ENCODE results near the gene LIF. TPM values are rescaled to one million over a fixed set of nuclear protein-coding genes. Genes with fewer than 3 reads are reported as not detected.
A peak's percentile ranks its signal among the peaks of the same experiment; 100 is the strongest.

The LIF gene
- total RNA-seq, 1 donor from 2014 or later: 0.23 TPM

- Mint-ChIP-seq H3K27me3 (ENCODE audit: unreplicated experiment) (peaks cover 3% of the 10 kb centered on the region), H3K9me3 (ENCODE audit: unreplicated experiment) (no peaks in the 10 kb centered on the region), H3K27ac (ENCODE audit: unreplicated experiment) (no peak overlapping the region), H3K4me3 (ENCODE audit: unreplicated experiment) (no peak overlapping the region), H3K36me3 (ENCODE audit: low read depth, unreplicated experiment) (no peaks in the 10 kb centered on the region), H3K4me1 (ENCODE audit: unreplicated experiment) (peaks cover 3% of the 10 kb centered on the region)
- no peak for TF ChIP-seq CTCF (IDR thresholded peaks at IDR 0.05; ENCODE audit: unreplicated experiment)
- DNase-seq (ENCODE audit: low spot score): no peak
Observed at GRCh38 chr22:30230787-30231461, 15.6 kb downstream of the LIF start.

GRCh38 chr22:30230330-30230729 lies 16.2 kb downstream of the LIF start:
- no peak overlapping the region for H3K4me3 Mint-ChIP-seq (ENCODE audit: unreplicated experiment)
- DNase-seq (ENCODE audit: low spot score): no peak
- no peaks in the 10 kb centered on the region for H3K9me3 Mint-ChIP-seq (ENCODE audit: unreplicated experiment)
- no peak for TF ChIP-seq CTCF (IDR thresholded peaks at IDR 0.05; ENCODE audit: unreplicated experiment)
- no peak overlapping the region for H3K27ac Mint-ChIP-seq (ENCODE audit: unreplicated experiment)
- H3K27me3 Mint-ChIP-seq (ENCODE audit: unreplicated experiment): peaks cover 3% of the 10 kb centered on the region
- peaks cover 3% of the 10 kb centered on the region for H3K4me1 Mint-ChIP-seq (ENCODE audit: unreplicated experiment)
- no peaks in the 10 kb centered on the region for H3K36me3 Mint-ChIP-seq (ENCODE audit: low read depth, unreplicated experiment)

GRCh38 chr22:30228509-30229359 lies 17.8 kb downstream of the LIF start:
- H3K9me3 Mint-ChIP-seq (ENCODE audit: unreplicated experiment): no peaks in the 10 kb centered on the region
- TF ChIP-seq CTCF (IDR thresholded peaks at IDR 0.05; ENCODE audit: unreplicated experiment): no peak
- H3K27me3 Mint-ChIP-seq (ENCODE audit: unreplicated experiment): peaks cover 5% of the 10 kb centered on the region
- H3K36me3 Mint-ChIP-seq (ENCODE audit: low read depth, unreplicated experiment): no peaks in the 10 kb centered on the region
- no peak overlapping the region for H3K27ac Mint-ChIP-seq (ENCODE audit: unreplicated experiment)
- no peak for DNase-seq (ENCODE audit: low spot score)
- H3K4me1 Mint-ChIP-seq (ENCODE audit: unreplicated experiment): peaks cover 3% of the 10 kb centered on the region
- peak overlapping the region; percentile 56 for H3K4me3 Mint-ChIP-seq (ENCODE audit: unreplicated experiment)

- peaks cover 11% of the 10 kb centered on the region for H3K4me1 Mint-ChIP-seq (ENCODE audit: unreplicated experiment)
- no peaks in the 10 kb centered on the region for H3K36me3 Mint-ChIP-seq (ENCODE audit: low read depth, unreplicated experiment)
- no peaks in the 10 kb centered on the region for H3K9me3 Mint-ChIP-seq (ENCODE audit: unreplicated experiment)
- no peak for TF ChIP-seq CTCF (IDR thresholded peaks at IDR 0.05; ENCODE audit: unreplicated experiment)
- no peak overlapping the region for H3K4me3 Mint-ChIP-seq (ENCODE audit: unreplicated experiment)
- peaks cover 5% of the 10 kb centered on the region for H3K27me3 Mint-ChIP-seq (ENCODE audit: unreplicated experiment)
- DNase-seq (ENCODE audit: low spot score): no peak
- no peak overlapping the region for H3K27ac Mint-ChIP-seq (ENCODE audit: unreplicated experiment)
Observed at GRCh38 chr22:30227438-30228228, 18.9 kb downstream of the LIF start.
